Epithelial cell of esophagus (primary cell): ENCODE data around the gene PPIA.
"Not testable (repeated sequence)": the region's sequence is repeated elsewhere in the genome, so short reads cannot be mapped to it uniquely, and the experiment has no call there.

ENCODE experiments used
- DNase-seq: peaks from one replicate; pipeline ENCODE4 v3.0.0; 2010; ENCODE audit warnings: low read depth
- H3K4me3 ChIP-seq: 2 replicates; pipeline ENCODE4 v1.5.1; 2011; ENCODE audit warnings: mild to moderate bottlenecking, low read length, control low read depth
- TF ChIP-seq, protein P1 (sequence below): IDR thresholded peaks from 2 replicates; pipeline ENCODE4 v1.5.1; 2011; ENCODE audit warnings: low read depth, mild to moderate bottlenecking, low read length, control low read depth, inconsistent platforms; ENCODE audit not compliant: insufficient read depth; ENCODE audit errors: missing control alignments

The PPIA gene

DNA sequence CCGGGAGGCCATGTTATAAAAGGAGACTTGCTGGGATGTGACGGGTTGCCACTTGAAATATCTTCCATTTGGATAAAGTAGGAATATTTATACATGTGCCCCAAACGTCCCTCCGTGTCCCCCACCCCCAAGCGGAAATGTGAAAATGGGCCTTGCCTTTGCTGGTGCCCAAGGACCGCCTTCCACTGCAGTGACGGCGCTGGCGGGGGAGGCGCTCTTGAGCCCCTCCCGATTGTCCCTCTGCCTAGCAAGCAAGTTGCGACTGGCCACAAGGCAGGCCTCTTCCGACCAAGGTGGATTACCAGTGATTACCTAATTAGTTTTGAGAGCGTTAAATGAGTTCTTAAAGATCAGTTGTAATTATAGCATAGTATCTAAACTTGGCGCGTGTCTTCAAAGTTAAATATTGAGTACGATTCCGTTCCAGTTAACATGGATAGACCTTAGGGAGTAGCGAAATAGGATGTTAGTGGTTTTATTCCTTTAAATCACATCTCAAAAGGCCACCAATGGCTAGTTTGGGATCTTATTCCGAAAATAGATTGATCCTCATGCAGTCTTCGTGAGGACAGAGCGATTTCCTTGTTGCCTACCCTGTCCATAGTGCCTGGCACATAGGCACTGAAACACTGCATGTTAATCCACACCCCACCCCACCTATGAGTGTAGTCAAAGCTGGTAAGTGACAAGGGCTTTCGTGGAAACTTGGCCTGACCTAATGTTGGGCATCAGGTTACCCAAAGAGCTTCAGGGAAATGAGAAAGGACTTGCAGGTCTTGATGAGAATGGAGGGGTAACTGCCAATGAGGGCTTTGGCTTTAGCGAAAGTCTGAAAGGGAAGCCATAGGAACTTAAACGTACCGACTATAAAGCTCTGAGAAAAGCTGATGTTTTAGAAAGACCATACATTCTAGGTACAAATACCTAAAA lies 1.1 kb downstream of the PPIA start:
- peak; percentile 97 for DNase-seq
- H3K4me3 ChIP-seq: peak overlapping the region; percentile 97
- TF ChIP-seq, protein P1, sequence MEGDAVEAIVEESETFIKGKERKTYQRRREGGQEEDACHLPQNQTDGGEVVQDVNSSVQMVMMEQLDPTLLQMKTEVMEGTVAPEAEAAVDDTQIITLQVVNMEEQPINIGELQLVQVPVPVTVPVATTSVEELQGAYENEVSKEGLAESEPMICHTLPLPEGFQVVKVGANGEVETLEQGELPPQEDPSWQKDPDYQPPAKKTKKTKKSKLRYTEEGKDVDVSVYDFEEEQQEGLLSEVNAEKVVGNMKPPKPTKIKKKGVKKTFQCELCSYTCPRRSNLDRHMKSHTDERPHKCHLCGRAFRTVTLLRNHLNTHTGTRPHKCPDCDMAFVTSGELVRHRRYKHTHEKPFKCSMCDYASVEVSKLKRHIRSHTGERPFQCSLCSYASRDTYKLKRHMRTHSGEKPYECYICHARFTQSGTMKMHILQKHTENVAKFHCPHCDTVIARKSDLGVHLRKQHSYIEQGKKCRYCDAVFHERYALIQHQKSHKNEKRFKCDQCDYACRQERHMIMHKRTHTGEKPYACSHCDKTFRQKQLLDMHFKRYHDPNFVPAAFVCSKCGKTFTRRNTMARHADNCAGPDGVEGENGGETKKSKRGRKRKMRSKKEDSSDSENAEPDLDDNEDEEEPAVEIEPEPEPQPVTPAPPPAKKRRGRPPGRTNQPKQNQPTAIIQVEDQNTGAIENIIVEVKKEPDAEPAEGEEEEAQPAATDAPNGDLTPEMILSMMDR: peak; percentile 47

GRCh38 chr7:44798649-44799305 lies 2.3 kb downstream of the PPIA start:
- no peak for DNase-seq
- TF ChIP-seq, protein P1: no peak
- H3K4me3 ChIP-seq: peak overlapping the region; percentile 97

- TF ChIP-seq, protein P1: no peak
- H3K4me3 ChIP-seq: no peak overlapping the region
- DNase-seq: no peak
These were observed 3.5 kb downstream of the PPIA start for GRCh38 chr7:44799939-44800338.

- TF ChIP-seq, protein P1: no peak
- peak; percentile 86 for DNase-seq
- no peak overlapping the region for H3K4me3 ChIP-seq
These were observed 5.4 kb downstream of the PPIA start for GRCh38 chr7:44801890-44802289.

GRCh38 chr7:44802418-44803025 lies 6.0 kb downstream of the PPIA start:
- no peak for DNase-seq
- no peak overlapping the region for H3K4me3 ChIP-seq
- TF ChIP-seq, protein P1: no peak

- not testable (repeated sequence) for DNase-seq, H3K4me3 ChIP-seq
These were observed 7.5 kb downstream of the PPIA start for GRCh38 chr7:44803828-44804519.

DNA sequence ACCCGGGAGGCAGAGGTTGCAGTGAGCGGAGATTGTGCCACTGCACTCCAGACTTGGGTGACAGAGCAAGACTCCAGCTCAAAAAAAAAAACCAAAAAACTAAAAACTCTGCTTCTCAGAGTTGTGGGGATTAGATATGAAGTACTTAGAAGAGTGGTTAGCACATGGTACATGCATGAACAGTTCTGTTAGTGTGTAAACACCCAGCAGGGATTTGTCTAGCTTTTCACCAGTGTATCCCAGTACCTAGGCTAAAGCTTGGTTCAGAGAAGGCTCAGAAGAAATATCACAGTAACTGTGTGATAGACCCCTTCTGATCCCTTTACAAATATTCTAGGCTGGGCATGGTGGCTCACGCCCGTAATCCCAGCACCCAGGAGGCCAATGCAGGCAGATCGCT lies 9.5 kb downstream of the PPIA start:
- DNase-seq: no peak
- H3K4me3 ChIP-seq: no peak overlapping the region
- TF ChIP-seq, protein P1: no peak
